HG02588 (cell line): ENCODE results near the gene THSD7B.
"Not testable (repeated sequence)": the region's sequence is repeated elsewhere in the genome, so short reads cannot be mapped to it uniquely, and the experiment has no call there.

Experiments
- ATAC-seq: cut with Tn5 transposase; IDR thresholded peaks from one replicate; pipeline ENCODE4 v1.9.1; 2021; ENCODE audit warnings: mild to moderate bottlenecking, moderate library complexity; ENCODE audit not compliant: unreplicated experiment

THSD7B gene

DNA sequence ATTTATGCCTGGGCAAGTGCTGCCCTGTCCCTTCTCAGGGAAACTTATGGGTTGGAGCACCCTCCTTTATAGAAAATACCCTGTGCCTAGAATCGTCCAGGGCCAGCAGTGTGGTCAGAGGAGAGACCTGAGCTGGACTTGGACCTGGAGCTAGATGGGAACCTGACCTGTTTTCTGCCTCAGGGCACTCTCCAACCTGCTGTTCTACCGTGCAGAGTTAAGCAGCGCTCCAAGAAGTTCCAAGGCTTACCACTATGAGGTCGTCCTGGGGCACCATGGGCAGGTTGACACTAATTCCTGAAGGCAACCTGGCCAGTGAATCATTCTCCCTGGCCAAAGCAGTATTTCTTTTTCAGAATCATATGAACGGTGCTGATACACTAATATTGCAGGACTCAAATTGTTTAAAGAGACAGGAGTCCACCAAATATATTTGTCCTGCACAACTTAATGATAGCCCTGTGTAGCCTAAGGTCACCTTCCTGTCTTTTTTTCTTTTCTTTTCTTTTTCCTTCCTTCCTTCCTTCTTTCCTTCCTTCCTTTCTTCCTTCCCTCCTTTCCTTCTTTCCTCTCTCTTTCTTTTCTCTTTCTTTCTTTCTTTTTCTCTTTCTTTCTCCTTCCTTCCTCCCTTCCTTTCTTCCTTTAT is 743.5 kb downstream of the THSD7B start:
- no peak for ATAC-seq

DNA sequence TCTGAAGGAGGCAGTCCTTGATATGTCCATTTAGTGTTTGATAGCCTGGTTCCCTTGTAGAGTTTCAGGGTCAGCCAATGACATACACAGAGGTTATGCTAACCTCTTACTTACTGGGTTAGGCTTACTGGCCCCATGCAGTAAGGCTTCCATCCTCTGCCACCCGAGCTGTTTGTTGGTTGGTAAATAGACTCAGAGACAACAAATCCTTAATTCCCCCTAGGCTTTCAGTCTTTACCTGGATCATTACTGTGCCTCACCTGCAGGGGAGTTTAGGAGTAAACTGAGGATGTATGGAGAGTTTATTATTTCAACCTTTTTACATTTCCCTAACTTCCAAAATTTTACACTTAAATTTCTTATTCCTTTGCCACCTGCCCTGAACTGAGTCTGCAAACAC is 746.2 kb downstream of the THSD7B start:
- no peak for ATAC-seq

DNA sequence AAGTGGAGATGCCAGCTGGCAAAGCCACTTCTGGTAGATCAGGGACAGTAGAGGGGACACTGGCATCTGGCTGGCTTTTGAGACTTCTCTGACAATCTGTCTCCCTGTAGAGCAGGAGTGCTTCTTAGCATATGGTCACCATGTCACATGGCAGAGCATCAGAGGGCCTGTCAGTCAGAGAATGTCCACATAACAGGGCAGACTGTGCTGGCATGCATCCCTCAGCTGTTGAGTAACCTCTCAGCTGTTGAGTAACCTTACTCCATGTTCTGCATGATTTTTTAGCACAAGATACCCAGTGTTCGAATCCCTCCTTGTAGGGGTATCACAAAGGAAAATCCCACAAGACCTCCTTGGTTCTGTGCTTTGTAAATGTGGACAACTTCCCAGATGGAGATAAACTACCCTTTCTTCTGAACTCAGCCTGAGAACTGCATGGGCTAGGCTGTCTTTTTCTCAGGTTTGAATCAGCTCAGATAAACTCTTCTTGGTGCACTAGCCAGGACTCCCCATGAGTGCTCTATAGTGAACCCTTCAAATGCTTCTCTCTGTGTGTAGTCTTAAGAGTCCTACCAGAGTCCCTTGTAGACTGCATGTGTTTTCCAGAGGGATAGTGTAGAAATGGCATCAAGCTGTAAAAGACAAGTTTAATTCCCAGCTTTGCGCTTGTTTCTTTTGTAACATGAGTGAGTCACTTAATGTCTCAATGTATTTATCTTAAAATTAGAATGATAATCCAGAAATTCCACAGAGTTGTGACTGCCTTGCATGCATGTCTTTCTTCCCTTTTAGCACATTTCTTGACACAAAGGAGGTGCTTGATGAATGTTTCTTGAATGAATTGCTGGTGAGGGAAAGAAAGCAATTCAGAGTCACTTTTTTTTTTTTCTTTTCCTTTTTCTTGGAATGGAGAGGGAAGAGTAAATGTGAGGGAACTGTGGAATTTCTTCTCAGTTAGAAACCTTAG is 756.6 kb downstream of the THSD7B start:
- no peak for ATAC-seq

DNA sequence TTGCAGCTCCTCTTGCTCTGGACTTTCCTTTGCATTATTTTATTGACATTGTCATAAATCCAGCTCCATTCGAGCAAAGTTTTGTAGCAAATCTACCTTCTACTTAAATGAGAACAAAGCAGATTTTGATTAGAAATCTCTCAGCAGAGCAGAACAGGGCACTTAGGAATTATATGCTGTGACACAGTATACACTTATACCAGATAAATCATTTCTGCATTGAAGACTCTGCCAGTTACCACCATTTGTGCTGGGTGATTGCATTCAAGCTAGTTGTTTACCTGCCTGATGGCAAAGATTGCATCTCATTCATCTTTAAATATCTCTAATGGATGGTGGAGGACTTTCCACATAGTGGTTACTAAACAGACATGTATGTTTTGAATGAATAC is 757.3 kb downstream of the THSD7B start:
- no peak for ATAC-seq

DNA sequence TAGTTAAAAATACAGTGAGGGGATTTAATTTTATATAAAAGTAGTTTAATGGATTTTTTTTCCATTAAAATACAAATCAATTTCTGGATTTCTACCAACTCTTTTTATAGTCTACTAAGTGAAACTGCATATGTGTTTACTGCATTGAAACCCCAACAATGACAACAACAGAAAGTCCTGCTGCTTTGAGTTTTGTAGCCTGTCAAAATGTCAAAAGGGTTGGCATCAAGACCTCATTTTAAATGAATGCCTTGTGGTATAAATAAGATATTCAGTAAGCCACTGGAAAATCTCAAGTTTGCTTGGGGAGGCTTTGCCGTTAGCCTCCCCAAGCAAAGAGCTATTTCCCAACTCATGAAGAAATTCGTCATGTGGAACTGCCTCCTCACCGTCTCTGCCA is 758.6 kb downstream of the THSD7B start:
- no peak for ATAC-seq

DNA sequence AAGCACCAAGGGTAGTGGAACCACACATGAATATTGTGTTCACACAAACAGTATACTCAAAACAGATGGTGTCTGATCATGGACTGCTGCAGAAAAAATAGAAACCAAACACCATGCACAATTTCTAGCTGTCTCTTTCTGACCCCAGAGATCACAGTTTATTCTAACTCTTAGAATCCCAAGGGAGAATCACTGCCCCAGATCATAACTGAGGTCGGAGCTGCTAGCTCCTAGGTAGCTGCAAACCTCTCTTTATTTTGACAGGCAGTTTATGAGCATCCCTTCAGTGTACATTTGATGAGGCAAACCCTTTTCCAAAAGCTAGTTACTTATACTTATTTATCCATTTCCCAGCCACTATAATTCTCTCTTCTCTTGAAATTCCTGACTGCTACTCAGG is 759.8 kb downstream of the THSD7B start:
- ATAC-seq = no peak

DNA sequence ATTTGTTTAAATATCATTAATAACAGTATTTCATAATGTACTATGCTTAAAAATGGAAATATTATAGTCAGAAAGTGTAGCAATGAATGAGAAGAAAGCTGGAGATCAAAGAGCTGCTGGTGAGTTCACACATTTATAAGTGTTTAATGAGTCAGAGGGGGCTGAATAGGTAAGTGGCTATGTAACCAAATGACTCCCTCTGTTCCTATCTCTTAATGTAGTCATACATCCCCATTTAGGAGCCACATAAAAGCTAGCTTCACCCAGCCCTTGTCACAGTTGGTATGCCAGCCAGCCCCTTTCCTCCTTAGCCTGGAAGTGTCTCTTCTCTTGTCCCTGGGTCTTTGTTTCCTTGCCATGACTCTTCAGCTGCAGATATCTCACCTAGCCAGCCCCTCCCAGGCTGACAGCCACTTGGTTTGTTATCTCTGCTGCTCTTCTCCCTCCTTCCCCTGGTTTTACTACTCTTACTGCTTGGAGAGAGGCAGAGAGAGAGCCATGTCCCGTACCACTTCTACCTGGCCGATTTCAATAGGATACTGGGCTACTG is 760.4 kb downstream of the THSD7B start:
- no peak for ATAC-seq

DNA sequence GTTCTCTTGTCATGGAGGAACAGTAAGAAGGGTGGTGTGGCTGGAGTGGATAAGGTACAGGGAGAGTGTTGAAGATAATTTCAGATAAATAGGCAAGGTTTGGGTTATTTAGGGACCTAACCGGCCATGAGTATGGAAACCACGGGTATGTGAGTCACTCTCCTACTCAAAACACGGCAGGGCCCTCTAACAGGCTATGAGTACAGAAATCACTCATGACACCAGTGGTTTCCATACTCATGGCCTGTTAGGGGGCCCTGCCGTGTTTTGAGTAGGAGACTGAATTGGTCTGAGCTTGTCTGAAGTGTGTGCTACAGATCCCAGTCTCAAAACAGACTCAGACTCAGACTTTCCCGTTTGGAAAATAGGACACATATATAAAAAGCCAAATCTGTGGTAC is 770.6 kb downstream of the THSD7B start:
- no peak for ATAC-seq

DNA sequence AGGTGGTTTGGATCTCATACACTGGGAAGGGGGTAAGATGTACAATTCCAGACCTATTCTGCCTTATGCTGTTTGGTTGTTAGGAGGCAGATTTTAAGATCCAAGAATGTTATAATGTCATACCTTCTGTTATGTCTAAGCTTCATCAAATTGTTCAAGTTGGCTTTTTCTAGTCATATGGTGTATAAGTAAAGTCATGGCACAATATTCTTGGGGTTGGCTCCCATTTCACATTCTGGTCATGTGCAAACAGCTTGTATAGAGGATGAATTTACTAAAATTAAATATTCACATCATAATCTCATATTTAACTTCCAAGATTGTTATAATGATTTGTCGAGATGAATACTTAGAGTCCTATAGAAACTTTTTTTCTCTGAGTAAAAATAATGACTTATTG is 774.0 kb downstream of the THSD7B start:
- no peak for ATAC-seq

DNA sequence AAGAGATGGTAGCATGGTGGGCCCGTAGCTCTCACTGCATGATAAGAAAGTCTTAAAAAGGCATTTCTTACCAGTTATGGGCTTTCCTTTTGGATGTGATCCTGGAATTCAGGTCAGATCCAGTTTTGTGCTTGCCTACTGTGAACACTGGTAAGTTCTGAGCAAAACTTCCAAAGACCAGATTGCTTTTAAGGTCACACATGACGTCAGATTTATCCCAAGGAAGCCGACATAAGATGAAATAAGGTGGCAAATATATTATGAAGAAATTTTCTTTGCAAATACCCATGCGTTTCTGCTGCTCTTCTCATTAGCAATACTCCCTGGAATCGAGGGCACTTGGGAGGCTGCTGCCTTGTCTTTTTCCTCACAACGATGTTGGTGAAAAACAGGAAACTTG is 782.5 kb downstream of the THSD7B start:
- ATAC-seq = no peak

DNA sequence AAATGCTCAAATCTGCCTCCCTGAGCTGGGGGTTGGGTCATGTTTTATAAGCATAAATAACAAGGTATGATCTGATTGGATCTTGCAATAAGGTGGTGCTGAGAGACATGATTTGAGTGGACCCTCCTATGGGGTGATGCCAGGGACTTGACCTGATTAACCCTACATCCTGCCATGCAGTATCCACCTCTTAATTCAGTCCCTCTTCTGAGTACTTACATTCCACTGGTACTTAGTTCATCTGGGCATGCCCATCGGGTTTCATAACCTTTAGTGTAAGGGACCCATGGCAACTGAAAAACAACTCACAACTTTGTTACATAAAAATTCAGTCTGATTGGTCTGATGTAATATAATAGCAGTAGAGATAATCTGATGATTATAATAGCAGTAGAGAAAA is 801.0 kb downstream of the THSD7B start:
- no peak for ATAC-seq

DNA sequence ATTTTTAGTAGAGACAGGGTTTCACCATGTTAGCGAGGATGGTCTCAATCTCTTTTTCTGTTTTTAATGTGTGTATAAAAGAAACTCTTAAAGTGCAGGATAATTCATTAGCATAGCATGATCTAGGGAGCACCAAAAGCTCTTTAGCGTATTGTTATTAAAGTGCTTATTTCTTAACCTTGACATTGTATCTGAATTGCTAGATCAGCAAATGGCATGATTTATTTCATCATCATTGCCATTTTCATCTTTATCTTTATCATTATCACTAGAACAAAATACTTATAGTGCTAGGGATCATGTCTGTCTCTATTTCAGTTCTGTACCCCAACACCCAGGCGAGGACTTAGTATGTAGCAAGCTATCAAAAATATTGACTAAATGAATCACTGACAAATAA is 805.1 kb downstream of the THSD7B start:
- no peak for ATAC-seq

DNA sequence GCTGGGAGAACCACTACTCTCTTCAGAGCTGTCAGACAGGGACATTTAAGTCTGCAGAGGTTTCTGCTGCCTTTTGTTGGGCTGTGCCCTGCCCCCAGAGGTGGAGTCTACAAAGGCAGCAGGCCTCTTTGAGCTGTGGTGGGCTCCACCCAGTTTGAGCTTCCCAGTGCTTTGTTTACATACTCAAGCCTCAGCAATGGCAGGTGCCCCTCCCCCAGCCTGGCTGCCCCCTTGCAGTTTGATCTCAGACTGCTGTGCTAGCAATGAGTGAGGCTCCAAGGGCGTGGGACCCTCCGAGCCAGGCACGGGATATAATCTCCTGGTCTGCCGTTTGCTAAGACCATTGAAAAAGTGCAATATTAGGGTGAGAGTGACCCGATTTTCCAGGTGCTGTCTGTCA is 822.5 kb downstream of the THSD7B start:
- ATAC-seq = not testable (repeated sequence)

DNA sequence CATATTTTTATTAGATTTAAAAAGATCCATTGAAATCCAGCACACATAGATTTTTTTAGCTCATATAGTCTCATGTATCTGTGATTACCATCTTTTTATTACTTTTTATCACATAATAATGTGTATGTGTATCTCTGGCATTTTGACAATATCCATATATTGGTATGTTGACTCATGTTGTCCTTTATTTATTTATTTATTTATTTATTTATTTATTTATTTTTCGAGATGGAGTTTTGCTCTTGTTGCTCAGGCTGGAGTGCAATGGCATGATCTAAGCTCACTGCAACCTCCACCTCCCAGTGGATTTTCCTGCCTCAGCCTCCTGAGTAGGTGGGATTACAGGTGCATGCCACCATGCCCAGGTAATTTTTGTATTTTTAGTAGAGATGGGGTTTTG is 823.2 kb downstream of the THSD7B start:
- not testable (repeated sequence) for ATAC-seq

DNA sequence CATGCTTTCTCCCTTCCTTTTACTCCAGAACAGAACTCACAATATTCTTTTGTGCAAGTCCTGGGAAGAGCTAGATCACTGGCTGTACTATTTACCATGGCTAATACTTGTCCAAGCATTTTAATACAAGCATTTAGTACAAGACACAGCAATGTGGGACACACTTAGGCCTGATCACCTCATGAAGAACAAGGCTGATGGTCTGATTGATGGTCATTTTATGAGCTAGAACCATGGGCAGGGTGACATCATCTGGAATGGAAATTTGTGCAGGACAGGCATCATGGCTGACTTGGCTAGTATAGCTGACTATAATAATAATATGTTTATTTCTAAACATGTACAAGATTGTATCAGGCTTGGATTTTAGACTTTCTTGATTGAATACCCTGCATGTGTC is 824.8 kb downstream of the THSD7B start:
- ATAC-seq = no peak

DNA sequence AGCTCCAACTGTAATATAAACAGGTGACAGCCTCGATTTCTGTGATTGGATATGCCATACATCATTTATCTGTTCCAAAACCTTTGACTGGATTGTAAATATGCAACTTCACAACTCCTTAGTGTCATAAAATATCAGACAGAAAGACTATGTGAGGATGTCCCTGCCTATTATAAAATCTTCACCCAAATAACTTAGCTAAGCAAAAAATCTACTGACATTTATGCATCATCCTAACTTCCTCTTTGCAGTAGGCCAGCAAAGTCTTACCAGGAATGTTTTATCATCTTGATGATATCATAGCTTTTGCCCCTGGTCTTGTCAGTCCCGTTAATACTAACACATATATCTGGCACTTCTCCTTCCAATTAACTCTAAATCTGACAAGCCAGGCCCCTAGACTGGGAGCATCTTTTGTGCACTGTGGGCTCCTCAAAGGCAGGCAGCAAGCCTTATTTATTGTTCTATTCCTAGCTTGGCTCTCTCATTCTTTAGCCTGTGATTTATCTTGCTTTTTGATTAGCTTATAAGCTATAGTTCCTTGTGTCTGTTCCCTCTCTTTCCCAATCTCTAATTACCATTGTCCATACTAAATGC is 842.5 kb downstream of the THSD7B start:
- ATAC-seq = no peak

DNA sequence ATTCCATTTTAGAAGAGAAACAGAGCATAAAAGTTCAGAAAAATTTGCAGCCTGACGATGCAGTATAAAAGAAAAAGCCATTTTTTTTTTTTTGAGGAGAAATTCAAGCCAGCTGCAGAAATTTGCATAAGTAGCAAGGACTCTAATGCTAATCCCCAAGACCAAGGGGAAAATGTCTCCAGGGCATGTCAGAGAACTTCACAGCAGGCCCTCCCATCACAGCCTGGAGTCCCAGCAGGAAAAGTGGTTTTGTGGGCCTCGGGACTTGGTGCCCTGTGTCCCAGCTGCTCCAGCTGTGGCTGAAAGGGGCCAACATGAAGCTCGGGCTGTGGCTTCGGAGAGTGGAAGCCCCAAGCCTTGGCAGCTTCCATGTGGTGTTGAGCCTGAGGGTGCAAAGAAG is 873.6 kb downstream of the THSD7B start:
- ATAC-seq = no peak

DNA sequence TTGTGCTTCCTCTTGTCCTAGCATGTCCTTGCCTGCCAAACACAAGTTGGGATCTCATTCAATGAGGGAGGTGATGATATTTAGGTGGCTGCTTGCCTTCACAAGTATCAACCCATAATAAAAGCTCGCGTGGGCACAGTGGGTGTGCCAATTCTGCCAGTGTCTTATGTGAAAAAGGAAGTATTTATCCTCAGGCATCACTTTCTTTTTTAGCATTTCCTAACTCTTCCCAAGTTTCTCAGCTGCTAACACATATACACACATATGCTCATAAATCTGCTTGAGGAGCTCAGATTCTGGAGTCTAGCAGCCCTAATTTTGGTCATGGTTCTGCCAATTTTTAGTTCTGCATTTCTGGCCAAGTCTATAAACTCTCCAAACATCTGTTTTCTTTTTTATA is 879.4 kb downstream of the THSD7B start:
- ATAC-seq = no peak

DNA sequence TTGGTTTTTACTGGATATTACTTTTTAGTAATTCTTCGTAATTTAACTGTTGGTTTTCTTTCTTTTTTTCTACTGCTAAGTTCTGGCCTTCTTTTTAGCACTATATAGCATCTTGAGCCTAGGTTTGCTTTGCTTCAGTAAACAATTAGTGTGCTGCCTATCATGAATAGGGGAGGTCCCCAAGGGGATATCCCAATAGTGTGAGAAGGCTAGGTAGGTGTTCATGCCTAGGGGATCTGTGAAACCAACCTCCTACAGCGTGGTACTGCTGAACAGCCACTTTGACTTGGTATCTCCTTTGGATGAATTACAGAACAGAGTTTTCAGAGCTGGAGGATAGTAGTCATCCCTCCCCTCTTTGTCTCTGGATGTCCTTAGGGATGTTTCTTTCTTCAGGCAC is 888.7 kb downstream of the THSD7B start:
- no peak for ATAC-seq

DNA sequence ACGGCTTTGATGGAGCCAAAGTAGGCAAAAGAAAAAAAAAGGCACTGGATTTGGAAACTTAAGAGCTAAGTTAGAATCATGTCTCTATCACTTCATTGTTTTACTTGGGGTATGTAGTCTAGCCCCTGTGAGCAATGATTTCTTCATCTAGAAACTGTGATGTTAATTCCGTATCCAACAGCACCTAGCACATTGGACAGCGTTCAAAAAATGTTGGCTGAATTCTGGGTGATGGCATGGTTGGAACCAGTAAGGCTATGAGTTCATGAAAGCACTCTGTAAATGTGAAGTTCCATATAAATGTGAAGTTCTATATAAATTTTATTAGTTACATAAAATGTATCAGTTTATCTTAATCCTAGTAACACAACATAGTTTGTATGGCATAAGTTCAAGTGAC is 890.5 kb downstream of the THSD7B start:
- no peak for ATAC-seq

DNA sequence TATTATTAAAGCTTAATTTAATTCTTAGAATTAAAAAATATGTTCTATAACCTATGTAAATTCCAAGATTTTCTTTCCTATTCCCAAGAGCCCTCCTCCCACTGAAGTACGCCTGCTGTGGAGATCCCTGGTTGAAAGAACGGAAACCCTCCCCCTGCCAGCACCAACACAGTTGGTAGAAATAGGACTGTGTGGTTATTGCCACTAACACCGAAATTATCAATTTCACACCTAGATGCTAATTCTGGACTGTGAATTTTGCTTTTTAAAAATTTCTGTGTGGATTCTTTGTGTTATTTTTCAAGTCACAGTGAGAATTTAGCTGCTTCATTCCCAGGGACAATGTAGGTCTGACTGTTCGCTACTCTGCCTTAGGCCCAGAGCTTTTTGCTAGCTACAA is 893.1 kb downstream of the THSD7B start:
- no peak for ATAC-seq

DNA sequence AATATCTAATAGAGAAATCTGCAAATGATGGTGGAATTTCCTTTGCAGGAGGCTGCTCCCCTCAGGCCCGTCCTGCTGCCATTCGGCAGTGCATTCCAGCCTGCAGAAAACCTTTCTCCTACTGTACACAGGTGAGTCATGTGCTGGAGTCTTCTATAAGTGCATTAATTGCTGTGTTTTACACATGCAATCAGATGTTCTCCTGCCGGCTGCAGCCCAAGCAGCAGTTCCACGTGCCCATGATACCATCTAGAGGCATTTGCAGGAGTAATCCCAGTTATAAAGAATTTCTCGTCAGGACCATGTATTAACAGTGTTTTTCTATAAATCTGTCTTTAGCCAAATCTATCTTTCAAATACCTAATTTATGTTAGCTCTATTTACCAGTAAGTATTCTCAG is 894.3 kb downstream of the THSD7B start:
- ATAC-seq = no peak
